Smooth muscle cell (in vitro differentiated cells): Measurements from ENCODE around the gene AIFM3. TPM values are rescaled to one million over a fixed set of nuclear protein-coding genes. Genes with fewer than 3 reads are reported as not detected.
"Not testable (repeated sequence)": the region's sequence is repeated elsewhere in the genome, so short reads cannot be mapped to it uniquely, and the experiment has no call there.

Source experiments
- DNase-seq: peaks from one replicate; lab custom pipeline; 2025; ENCODE audit not compliant: unreplicated experiment; lab: John Stamatoyannopoulos, UW
- H2AFZ ChIP-seq: fragments of 200-600 bp; sonication (generic); 2 replicates; pipeline ENCODE4 v1.6.0; 2016; ENCODE audit warnings: antibody characterized with exemption, low read depth, mild to moderate bottlenecking
- H3F3A ChIP-seq: fragments of 200-600 bp; sonication (generic); 2 replicates; pipeline ENCODE4 v1.6.0; 2017; ENCODE audit warnings: antibody characterized with exemption, low read depth
- H3K27ac ChIP-seq: fragments of 200-600 bp; sonication (generic); 2 replicates; pipeline ENCODE4 v1.5.1; 2016; ENCODE audit warnings: low read depth, mild to moderate bottlenecking
- H3K27me3 ChIP-seq: fragments of 200-600 bp; sonication (generic); 2 replicates; pipeline ENCODE4 v1.6.1; 2016; ENCODE audit warnings: low read depth, mild to moderate bottlenecking
- H3K36me3 ChIP-seq: fragments of 200-600 bp; sonication (generic); 2 replicates; pipeline ENCODE4 v1.5.1; 2016; ENCODE audit warnings: low read depth
- H3K4me1 ChIP-seq: fragments of 200-600 bp; sonication (generic); 2 replicates; pipeline ENCODE4 v1.5.1; 2016; ENCODE audit warnings: low read depth
- H3K4me2 ChIP-seq: fragments of 200-600 bp; sonication (generic); 2 replicates; pipeline ENCODE4 v1.6.0; 2016; ENCODE audit warnings: mild to moderate bottlenecking
- H3K4me3 ChIP-seq: fragments of 200-600 bp; sonication (generic); 2 replicates; pipeline ENCODE4 v1.5.1; 2016; ENCODE audit warnings: mild to moderate bottlenecking
- H3K79me2 ChIP-seq: fragments of 200-600 bp; sonication (generic); 2 replicates; pipeline ENCODE4 v1.6.0; 2016; ENCODE audit warnings: low read depth, mild to moderate bottlenecking
- H3K9ac ChIP-seq: fragments of 200-600 bp; sonication (generic); 2 replicates; pipeline ENCODE4 v1.6.0; 2016; ENCODE audit warnings: low read depth
- H3K9me3 ChIP-seq: fragments of 200-600 bp; sonication (generic); replicated peaks from 2 replicates; pipeline ENCODE4 v1.5.1; 2016; ENCODE audit warnings: low read depth
- H4K20me1 ChIP-seq: fragments of 200-600 bp; sonication (generic); 2 replicates; pipeline ENCODE4 v1.6.0; 2016; ENCODE audit warnings: low read depth
- WGBS: methylation state at CpG from one replicate; pipeline ENCODE4 v1.1.7; 2016; ENCODE audit warnings: low lambda C conversion rate; 5-methylcytosine and 5-hydroxymethylcytosine counted together
- polyA plus RNA-seq: library from polyadenylated mRNA; unstranded; fragments of >200 nt; fragmentation: Nextera tagmentation; extraction: Ambion mirVana; gene quantifications from 2 replicates; pipeline ENCODE4 v1.2.1, GENCODE V29; 2016
- total RNA-seq: library from RNA; depleted of rRNA; stranded (reverse); fragments of >200 nt; gene quantifications from 2 replicates; pipeline ENCODE4 v1.2.3, GENCODE V29; 2014
- TF ChIP-seq, protein P1 (sequence below): fragments of 200-600 bp; sonication (generic); IDR thresholded peaks from 2 replicates; pipeline ENCODE4 v1.5.1; 2017; ENCODE audit warnings: borderline replicate concordance, mild to moderate bottlenecking, antibody characterized with exemption; ENCODE audit not compliant: insufficient read depth, poor library complexity, severe bottlenecking

The AIFM3 gene
- total and polyA plus RNA-seq, 2 experiments from 2014 or later, result 0.85 TPM; not detected in 1

DNA sequence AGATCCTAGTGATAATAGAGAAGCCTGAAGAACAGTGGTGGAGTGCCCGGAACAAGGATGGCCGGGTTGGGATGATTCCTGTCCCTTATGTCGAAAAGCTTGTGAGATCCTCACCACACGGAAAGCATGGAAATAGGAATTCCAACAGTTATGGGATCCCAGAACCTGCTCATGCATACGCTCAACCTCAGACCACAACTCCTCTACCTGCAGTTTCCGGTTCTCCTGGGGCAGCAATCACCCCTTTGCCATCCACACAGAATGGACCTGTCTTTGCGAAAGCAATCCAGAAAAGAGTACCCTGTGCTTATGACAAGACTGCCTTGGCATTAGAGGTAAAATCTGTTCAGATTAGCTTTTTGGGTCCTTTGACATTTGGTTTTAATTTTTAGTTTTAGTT lies 33.1 kb upstream of the AIFM3 start:
- no peak overlapping the region for H3K4me3 ChIP-seq
- H3K9ac ChIP-seq, result no peak overlapping the region
- no peaks in the 10 kb centered on the region for H3K9me3 ChIP-seq
- no peaks in the 10 kb centered on the region for H3K27me3 ChIP-seq
- 97% methylated on average over 7 of the region's 7 CpGs for WGBS
- no peaks in the 10 kb centered on the region for H3F3A ChIP-seq
- H3K79me2 ChIP-seq, result peaks cover 100% of the 10 kb centered on the region
- peaks cover 100% of the 10 kb centered on the region for H4K20me1 ChIP-seq
- TF ChIP-seq, protein P1, sequence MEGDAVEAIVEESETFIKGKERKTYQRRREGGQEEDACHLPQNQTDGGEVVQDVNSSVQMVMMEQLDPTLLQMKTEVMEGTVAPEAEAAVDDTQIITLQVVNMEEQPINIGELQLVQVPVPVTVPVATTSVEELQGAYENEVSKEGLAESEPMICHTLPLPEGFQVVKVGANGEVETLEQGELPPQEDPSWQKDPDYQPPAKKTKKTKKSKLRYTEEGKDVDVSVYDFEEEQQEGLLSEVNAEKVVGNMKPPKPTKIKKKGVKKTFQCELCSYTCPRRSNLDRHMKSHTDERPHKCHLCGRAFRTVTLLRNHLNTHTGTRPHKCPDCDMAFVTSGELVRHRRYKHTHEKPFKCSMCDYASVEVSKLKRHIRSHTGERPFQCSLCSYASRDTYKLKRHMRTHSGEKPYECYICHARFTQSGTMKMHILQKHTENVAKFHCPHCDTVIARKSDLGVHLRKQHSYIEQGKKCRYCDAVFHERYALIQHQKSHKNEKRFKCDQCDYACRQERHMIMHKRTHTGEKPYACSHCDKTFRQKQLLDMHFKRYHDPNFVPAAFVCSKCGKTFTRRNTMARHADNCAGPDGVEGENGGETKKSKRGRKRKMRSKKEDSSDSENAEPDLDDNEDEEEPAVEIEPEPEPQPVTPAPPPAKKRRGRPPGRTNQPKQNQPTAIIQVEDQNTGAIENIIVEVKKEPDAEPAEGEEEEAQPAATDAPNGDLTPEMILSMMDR, result no peak
- no peak overlapping the region for H3K27ac ChIP-seq
- DNase-seq, result no peak
- no peaks in the 10 kb centered on the region for H3K36me3 ChIP-seq
- no peak overlapping the region for H3K4me2 ChIP-seq
- peaks cover 6% of the 10 kb centered on the region for H3K4me1 ChIP-seq
- no peak overlapping the region for H2AFZ ChIP-seq

DNA sequence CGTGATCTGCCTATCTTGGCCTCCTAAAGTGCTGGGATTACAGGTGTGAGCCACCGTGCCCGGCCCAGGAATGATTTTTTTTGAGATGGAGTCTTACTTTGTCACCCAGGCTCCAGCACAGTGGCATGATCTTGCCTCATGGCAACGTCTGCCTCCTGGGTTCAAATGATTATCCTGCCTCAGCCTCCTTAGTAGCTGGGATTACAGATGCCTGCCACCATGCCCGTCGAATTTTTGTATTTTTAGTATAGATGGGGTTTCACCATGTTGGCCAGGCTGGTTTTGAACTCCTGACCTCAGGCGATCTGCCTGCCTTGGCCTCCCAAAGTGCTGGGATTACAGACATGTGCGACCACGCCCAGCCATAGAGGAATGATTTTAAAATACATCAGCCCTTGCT lies 32.0 kb upstream of the AIFM3 start:
- Histone ChIP-seq H3K79me2 (peaks cover 99% of the 10 kb centered on the region), H4K20me1 (peaks cover 100% of the 10 kb centered on the region)
- DNase-seq, H3K4me2 ChIP-seq, H3K4me3 ChIP-seq, H3K9ac ChIP-seq, H3K4me1 ChIP-seq, H3K36me3 ChIP-seq, H3F3A ChIP-seq, H3K9me3 ChIP-seq, H3K27ac ChIP-seq, H3K27me3 ChIP-seq, H2AFZ ChIP-seq: not testable (repeated sequence)
- 97% methylated on average over 9 of the region's 9 CpGs for WGBS

DNA sequence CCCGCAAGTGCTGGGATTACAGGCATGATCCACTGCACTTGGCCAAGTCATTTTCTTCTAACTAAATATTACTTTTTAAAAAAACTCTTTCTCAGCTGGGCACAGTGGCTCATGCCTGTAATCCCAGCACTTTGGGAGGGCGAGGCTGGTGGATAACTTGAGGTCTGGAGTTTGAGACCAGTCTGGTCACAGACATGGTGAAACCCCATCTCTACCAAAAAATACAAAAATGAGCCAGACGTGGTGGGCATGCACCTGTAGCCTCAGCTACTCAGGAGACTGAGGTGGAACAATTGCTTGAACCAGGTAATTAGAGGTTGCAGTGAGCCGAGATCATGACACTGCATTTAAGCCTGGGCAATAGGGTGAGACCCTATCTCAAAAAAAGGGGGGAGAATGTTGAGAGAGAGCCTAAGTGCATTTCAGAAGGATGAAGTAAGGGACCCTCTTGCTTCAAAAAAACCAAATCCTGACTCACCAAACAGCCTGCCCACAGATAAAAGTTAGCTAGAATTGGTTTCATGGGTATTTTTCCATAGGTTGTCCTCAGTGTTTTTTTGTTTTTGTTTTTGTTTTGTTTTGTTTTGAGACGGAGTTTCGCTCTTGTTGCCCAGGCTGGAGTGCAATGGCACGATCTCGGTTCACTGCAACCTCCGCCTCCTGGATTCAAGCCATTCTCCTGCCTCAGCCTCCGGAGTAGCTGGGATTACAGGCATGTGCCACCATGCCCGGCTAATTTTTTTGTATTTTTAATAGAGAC lies 31.1 kb upstream of the AIFM3 start:
- H3K27ac ChIP-seq, DNase-seq, H3K4me3 ChIP-seq: not testable (repeated sequence)

DNA sequence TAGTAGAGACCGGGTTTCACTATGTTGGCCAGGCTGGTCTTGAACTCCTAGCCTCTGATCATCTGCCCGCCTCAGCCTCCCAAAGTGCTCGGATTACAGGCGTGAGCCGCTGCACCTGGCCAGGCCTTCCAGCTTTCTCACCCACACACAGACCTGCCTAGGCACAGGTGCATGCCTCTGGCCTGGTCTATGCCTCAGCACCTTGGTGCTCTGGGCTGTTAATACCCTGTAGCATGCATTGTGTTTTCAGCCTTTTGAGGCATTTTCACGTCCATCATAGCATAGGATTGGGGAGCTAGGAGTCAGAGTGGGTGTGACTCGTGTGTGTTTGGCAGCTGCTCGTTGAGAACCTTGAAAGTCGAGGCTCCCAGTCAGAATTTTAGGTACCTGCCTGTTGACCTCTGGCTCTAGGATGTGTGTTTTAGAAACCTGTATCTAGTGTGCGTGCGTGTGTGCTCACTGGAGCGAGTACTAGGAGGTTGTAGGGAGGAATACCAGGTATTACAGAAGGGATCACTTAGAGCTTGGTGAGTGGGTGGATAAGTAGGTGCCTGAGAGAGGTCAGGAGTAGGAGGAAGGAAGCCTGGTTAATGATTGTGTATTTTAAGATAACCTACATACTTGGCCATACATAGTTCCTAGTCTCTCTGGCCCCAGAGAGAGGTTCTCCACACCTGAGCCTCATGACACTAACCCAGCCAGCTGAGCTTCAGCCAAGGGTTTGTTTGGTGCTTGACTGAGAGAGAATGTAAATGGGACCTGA lies 29.8 kb upstream of the AIFM3 start:
- Histone ChIP-seq H3K27me3 (no peaks in the 10 kb centered on the region), H3K4me2 (no peak overlapping the region), H3K36me3 (no peaks in the 10 kb centered on the region), H3K27ac (no peak overlapping the region), H3K79me2 (peaks cover 97% of the 10 kb centered on the region), H3K4me3 (no peak overlapping the region), H4K20me1 (peaks cover 98% of the 10 kb centered on the region), H3F3A (no peaks in the 10 kb centered on the region), H3K4me1 (peaks cover 6% of the 10 kb centered on the region), H2AFZ (no peak overlapping the region), H3K9me3 (no peaks in the 10 kb centered on the region), H3K9ac (no peak overlapping the region)
- TF ChIP-seq, protein P1, result no peak
- no peak for DNase-seq
- WGBS, result 84% methylated on average over 12 of the region's 12 CpGs

More for the DNA sequence above, 31.1 kb upstream of the AIFM3 start:
- Histone ChIP-seq H4K20me1 (peaks cover 100% of the 10 kb centered on the region), H3K79me2 (peaks cover 99% of the 10 kb centered on the region)
- not testable (repeated sequence) for H3K4me2 ChIP-seq, H3K9me3 ChIP-seq, H3K36me3 ChIP-seq, H3F3A ChIP-seq, H3K9ac ChIP-seq, H2AFZ ChIP-seq, H3K4me1 ChIP-seq, H3K27me3 ChIP-seq
- 94% methylated on average over 11 of the region's 11 CpGs for whole genome bisulfite sequencing
